NOMO-1 treated with dmso at 0.1 percent for 144 hours (cell line): ENCODE measurements around the gene ATF6B.

Source experiments
- DNase-seq: peaks from one replicate; lab custom pipeline; 2025; ENCODE audit not compliant: unreplicated experiment; lab: John Stamatoyannopoulos, UW

ATF6B gene

DNA sequence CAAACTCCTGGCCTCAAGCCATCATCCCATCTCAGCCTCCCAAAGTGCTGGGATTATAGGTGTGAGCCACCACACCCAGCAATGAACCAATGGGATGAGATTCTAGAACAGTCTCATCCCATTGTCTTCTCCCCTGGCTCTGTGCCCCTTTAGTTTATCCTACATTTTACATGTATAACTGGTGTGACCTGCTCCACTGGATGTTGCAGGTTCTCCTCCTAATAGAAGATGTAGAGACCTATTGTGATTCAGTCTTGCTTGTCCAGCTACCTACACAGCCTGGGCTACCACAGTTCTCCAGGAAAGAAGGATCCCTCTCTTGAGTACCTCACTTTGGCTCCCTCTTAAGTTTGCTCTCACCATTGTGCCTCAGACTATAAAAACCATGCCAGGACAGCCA, 4.1 kb upstream of the ATF6B start:
- no peak for DNase-seq

DNA sequence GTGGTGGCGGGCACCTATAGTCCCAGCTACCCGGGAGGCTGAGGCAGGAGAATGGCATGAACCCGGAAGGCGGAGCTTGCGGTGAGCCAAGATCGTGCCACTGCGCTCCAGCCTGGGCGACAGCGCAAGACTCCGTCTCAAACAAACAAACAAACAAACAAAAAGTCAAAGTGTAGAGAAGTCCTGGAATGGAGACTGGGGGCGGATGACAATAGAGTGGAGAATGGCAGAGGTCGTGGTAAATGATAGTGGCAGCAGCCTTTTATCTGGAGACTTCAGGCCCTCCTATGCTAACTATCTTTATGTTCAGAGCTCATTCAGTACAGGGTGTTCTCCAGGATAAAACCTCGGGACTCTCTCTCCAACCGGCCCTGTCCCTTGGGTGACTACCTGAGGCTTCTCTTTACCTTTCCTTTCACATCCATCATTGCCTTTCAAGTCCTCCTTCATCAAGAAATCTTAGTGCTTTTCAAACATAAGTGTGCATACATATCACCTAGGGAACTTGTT, 3.4 kb upstream of the ATF6B start:
- DNase-seq: no peak

DNA sequence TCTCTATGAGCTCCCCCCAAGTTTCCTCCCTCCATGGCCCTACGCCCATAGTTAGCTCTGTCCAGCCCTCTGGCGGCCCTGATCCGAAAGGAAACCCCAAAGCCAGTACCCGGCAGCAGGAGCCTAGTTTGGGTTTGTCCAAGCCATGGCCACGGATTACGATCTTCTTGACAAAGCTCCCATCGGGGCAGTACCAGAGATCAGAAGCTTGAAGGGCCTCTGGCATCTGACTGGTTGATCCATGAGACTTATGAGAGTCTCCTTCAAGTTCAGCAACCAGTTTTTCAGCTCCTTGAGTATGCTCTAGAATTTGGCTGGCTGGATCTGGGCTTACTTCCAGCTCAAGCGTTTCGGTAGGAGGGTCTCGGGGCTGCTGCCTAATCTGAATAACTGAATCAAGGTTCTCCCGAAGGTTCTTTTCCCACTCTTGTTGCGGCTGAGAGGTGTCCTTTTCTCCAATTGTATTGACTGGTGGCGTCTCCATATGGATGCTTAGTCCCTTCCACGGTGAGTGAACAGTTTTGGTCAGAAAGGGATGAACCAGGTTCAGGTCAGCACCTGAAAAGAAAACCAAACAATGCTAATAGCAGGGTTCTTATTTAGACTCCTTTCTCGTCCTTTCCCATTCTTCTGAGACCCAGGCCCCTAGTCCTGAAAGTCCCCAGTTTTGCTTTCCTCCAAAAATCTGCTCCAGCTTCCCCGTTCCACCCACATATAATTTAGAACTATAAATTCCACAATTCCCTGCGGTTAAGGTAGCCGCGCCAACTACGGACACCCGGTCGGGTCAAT, 1.4 kb upstream of the ATF6B start:
- DNase-seq: no peak

DNA sequence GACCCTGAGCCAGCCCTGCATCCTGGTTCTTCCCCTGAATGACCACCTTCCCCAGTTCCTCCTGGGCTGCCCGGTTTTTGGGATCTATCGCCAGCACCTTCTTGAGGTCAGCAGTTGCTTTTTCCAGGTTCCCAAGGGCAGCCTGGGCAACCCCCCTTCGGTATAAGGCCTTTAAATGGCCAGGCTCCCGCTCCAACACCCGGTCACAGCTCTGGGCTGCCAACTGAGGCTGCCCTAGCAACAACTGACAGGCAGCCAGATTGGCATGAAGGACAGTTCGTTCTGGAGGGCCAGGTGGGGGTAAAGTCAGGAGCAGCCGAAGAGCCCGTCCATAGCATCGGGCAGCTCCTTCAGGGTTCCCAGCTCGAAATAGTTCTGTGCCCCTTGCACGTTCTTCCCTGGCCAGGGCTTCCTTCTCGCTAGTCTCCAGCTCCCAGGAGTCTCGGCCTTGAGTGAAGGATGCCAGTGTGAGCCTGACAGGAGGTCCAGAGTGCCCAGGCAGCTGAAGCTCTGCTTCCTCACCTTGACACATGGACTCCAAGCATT, 778 bp upstream of the ATF6B start:
- DNase-seq: no peak

DNA sequence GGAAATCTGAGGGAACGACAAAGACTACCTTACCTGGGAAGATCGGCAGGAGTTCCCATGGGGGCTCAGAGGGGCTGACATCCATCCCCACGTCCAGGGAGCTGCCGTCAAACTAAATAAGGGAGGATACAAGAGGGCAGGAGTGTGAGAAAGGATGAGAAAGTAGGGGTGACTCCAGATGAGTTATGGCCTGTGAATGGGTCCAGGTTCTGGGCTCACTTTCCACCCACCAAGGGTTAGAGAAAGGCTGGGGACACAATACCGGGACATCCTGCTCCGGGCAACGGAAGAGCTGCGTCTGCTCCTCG, 683 bp downstream of the ATF6B start:
- no peak for DNase-seq

DNA sequence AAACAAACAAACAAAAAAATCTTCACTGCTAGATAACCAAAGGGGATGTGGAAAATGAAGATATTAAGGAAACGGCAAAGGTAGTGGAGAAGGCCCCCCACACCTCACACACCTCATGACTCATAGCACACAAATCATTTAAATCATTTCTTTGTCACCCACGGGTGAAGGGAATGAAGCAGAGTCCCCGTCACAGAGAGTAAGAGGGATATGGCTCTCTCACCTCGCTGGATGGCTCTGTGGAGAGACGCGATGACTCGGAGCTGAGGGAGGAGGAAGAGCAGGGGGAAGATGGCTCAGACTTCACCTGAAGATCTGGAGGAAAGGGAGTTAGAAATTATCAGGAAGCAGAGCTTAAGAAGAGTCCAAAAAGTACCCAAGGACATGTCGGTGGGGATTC, 1.2 kb downstream of the ATF6B start:
- no peak for DNase-seq

DNA sequence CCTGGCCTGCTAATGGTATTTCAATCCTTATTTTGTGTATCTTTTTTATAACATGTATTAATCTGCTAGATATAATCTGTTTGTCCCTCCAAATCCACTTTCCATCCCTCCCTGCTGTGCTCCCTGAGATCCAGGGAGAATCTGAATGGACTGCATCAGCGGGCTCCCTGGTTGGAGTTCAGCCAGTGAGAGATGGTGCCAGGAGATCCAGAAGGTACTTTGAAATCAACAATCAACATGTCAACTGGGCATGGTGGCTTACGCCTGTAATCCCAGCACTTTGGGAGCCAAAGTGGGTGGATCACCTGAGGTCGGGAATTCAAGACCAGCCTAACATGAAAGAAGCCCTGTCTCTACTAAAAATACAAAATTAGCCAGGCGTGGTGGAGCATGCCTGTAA, 4.4 kb downstream of the ATF6B start:
- DNase-seq: no peak

DNA sequence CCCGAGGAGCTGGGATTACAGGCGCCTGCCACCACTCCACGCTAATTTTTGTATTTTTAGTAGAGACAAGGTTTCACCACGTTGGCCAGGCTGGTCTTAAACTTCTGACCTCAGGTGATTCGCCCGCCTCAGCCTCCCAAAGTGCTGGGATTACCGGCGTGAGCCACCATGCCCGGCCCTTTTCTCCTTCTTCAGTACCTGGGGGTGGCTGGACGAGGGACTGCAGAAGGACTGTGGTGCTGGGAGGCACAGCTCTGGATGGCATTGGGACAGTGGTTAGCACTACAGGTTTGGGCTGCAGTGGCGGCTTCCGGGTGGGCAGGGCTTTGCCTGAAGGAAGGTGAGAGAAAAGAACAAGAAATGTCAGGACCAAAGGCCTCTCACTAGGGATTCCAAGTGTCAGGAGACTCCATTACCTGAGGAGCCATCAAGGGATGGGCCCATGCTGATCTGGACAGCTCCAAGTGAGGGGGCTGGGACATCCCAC, 7.4 kb downstream of the ATF6B start:
- DNase-seq: no peak

DNA sequence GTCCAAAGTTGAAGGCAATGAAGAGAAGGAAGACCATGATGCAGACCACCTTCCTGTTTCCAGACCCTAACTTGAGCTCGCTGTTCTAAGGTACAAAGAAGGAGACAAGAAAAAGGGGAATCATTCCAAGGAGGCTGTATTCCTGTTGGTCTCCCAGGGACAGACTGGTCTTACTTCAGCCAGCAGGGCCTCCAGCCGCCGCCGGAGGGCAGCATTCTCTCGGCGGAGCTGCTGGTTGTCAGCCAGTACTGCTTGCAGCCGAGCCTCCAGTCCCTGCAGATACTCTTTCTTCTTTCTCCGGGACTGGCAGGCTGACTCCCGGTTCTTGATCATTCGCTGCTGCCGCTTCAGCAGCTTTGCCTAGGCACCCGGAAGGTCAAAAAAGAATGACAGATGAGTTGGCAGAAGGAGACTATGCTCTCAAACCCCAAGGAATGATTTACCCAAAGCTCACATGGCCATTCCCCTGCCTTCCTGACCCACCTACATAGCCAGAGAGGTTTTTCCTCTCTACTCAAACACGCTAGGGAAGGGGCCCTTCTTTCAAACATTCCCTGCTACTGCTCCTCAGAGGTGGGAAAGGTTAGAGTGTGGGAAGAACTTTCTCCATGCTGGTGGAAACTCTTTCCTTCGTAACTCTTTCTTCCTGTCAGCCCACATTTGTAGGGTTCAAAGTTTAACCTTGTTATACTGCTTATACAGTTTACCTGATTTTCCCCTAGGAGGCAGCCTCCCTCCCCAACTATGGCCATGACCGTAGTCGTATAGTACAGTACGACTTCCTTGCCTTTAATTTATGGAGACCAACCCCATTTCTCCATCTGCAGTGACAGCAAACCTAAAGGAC, 9.0 kb downstream of the ATF6B start:
- DNase-seq: peak; percentile 37

DNA sequence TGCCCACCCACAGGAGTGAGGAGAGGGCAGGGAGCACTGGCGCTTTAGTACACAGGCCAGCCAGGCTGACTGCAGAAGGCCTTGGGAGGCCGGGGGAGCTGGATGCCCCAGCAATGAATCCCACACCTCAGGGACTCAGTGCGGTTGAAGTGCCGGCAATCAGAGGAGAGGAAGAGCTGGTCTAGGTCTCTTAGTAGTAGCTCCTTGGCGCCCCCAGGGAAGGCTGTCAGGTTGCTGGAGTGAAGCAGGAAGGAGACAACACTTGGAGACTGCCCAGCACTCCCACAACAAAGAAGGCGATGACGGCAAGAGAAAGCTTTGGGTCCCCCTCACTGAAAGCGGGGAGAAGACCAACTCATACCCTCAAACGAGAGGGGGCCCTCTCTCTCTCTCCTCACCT, 10.6 kb downstream of the ATF6B start:
- no peak for DNase-seq

DNA sequence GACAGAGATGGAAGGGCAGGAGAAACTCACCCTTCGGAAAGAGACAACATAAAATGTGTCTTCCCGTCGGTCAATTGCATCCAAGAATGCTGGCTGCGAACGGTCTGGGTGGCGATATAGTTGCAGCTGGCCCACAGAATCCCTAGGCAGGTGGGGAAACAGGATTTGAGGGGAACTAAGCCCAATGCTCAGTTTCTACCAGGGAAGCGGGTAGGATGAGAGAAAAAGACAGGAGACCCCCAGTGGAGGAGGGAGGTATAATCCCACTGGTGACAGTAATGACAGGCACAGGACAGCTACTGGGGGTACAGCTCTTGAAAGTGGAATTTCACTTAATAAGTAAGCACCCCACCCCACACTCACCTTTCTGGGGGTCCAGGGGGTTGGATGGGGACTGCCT, 11.4 kb downstream of the ATF6B start:
- no peak for DNase-seq

DNA sequence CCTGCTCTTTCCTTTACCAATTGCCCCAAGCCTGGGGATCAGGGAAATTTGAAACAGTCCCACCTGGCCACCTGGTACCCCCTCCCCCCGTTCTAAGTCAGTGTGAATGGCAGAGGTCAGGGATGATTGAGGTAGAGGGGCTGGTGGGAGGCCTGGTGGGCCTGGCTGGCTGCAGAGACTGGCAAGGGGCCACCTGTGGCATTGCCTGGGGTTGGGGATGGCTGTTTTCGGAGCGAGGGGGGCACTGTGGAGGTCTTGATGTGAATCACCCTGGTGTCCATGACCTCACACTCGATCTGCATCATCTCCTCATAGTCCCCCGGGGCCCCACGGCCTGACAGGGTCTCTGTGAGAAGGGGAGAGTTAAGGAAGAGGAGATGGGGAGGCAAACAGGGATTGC, 12.4 kb downstream of the ATF6B start:
- DNase-seq: no peak

DNA sequence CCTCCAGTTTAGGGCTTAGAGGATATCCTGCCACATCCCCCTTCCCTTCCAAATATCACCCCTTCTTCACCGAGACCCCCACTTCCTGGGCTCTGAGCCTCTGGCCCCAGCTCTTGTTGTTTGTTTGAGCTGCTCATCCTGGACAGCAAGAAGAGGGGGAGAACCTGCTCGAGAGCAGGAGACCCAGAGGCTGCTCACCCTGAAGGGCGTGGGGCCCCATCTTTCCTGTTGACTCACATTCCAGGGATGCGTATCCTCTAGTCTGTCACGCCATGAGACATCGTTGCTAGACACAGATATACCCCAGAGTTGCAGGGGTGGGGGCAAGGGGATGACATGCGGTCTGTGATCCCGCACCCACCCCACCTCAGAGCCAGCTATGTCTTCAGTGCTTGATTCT, 13.2 kb downstream of the ATF6B start:
- DNase-seq: no peak

DNA sequence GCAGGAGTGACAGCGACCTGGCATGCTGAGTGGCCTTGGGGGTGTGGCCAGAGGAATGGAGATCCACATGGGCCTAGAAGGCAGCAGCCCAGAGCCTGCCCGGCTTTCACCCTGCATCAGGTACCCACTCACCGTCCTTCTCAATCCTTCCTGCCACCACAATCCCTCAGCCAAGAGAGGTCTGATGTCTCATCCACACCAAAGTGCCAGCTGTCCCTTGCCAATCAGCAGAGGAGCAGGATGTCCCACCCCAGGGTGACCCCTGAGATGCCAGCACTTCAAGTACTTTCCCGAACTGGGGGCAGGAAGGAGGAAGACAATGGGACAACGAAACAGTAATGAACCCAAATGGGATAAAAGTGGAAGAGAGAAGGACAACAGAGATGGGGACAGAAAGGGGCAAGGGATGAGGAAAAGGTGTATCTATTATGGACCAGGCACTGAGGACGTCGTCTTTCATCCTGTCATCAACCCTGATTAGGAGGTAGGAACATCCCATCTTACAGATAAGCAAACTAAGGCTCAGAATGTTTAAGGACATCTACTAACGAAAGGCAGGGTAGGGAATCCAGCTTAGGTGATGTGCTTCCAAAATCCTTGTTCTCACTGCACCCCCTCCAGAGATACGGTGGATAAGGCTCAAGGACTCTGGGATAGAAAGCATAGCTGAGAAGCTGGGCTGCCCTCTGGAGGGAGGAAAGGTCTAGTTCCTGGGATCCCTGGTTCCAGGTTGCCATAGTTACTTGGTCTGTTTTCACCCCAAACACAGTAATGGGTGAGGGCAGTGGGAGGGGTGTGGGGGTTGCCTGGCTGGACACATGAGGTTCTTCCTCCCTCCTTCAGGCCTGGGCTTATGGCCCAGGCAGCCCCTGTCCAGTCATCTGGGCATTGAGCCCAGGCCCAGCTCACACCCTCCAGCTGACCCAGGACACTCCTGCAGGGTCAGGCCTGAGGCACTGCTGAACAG, 14.4 kb downstream of the ATF6B start:
- no peak for DNase-seq

DNA sequence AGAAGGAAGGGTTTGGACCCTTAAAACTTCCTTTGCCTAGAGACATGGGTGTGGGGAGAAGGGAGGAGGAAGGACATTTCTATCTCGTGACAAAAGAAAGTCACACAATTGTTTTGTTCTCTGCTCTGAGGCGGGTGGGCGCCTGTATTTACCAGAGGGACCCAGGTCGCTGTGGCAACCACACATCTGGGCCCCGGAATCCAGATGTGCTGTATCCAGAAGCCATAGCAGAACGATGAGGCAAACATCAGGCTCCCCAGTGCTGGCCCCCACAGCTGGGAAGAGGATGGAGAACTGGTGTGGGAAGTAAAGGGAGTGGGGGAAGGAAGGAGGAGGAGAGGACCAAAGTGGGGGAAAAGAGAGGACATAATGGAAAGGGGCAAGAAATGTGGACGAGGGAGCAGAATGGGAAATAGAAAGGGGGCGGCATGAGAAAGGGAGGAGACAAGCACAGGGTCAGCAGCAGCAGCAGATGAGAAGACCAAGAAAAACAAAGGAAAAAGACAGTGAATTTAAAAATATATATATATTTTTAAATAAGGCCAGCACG, 15.5 kb downstream of the ATF6B start:
- DNase-seq: no peak

DNA sequence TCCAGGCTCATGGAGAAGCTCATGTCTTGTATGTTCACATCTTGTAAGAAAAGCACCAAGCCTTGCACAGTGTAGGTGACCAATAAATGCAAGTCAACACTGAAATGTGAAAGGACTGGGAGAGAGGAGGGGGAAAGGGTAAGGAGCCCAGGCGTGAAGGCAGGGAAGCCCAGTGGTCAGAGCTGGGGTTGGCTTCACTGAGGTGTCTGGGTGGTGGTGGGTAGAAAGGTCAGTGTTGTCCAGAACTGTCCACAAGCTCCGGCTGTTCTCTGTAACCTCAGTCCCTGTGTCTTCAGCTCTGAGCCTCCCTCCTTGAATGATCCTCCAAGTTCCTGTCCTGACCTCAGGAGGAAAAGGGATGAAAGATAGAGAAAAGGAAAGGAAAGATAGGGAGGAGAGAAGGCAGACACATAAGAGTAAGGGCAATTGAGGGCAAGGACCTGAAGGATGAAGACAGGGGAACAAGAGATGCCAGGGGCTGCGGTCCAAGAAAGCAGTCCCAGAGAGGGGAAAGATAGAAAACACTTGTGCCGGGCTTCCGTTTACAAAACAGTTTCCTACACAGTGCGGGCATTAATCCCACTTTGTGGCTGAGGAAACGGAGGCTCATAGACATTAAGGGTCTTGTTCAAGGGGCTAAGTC, 16.5 kb downstream of the ATF6B start:
- no peak for DNase-seq

DNA sequence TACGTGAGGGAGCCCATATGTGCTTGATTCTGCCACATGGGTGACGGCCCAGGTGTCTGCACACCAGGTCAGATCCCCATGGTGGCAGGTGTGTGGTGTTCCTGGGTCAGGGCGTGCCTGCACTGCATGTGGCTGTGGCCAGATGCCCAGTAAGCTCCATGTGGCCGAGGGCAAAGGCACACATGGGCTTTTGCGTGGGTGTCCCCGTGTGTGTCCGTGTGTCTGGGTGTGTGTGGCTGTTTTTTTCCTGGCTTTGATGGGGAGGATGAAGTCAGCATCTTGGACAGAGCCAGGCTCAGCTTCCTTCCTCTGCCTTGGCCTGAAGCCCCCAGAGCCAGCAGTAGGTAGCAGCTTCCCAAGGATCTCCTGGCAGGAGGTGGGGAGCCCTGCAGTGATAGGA, 17.4 kb downstream of the ATF6B start:
- DNase-seq: no peak

DNA sequence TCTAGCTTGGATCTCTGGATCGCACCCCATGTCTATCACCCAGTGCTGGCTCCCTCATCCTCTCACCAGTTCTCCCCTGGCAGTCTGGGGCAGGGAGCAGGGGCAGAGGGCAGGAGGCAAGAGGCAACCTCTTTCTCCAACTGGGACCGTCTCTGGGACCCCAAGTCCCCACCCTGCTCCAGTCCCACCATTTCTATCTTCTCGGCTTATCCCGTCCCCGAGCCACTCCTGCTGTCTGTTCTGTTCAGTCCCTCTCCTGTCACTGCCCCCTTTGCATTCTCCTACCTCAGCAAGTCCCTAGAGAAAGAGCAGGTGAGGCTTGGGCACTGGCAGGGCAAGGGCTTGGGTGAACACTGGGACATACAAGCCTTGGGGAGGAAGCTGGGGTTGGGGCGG, 18.3 kb downstream of the ATF6B start:
- no peak for DNase-seq

DNA sequence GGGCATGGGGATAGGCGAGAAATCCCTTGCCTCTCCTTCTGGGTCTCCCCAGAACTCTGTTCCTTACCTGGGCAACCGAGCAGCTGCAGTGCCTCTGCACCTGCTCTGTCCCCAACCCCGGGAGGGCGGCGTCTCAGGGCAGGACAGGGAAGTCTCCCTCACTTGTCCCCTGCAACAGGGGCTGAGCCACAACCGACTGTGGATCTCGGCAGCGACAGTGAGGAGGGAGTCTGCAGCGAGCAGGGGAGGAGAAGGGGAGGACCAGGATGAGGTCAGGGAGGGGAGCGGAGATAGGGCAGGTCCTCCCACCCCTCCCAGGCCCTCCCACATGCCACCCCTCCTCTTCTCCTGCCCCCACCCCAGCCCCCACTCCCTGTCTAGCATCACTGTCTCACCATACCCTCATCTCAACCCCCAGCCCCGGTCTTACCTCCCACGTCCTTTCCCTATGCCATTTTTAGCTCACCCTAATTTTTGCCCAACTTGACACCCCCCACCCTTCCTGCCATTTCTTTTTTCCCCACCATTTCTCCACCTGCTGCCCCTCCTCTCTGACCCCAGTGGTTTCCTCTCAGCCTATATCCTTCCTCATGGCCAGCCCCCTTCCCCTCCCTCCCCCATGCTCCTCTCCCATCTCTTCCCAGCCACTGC, 18.8 kb downstream of the ATF6B start, which contains the start of gene TNXB:
Gene TNXB (minus strand): TSS at position 225 of the 651 bp plus-strand sequence. CDS start 11,140 bp downstream, outside the sequence.
- no peak for DNase-seq
